Osteocyte (in vitro differentiated cells): ENCODE measurements around the gene FZR1. TPM values are rescaled to one million over a fixed set of nuclear protein-coding genes. Genes with fewer than 3 reads are reported as not detected.

Experiments
- DNase-seq: peaks from one replicate; pipeline ENCODE4 v3.0.0; 2021; ENCODE audit warnings: mixed read lengths; ENCODE audit not compliant: unreplicated experiment; ENCODE audit errors: extremely low spot score
- H3K27ac Mint-ChIP-seq: one replicate; pipeline ENCODE4 v1.8.0; 2021; ENCODE audit warnings: mild to moderate bottlenecking, mixed read lengths; ENCODE audit not compliant: unreplicated experiment
- H3K27me3 Mint-ChIP-seq: one replicate; pipeline ENCODE4 v1.8.0; 2021; ENCODE audit warnings: mixed read lengths; ENCODE audit not compliant: unreplicated experiment
- H3K36me3 Mint-ChIP-seq: one replicate; pipeline ENCODE4 v1.8.0; 2021; ENCODE audit warnings: mixed read lengths; ENCODE audit not compliant: unreplicated experiment
- H3K4me1 Mint-ChIP-seq: one replicate; pipeline ENCODE4 v1.8.0; 2021; ENCODE audit warnings: mixed read lengths; ENCODE audit not compliant: unreplicated experiment
- H3K4me3 Mint-ChIP-seq: one replicate; pipeline ENCODE4 v1.8.0; 2021; ENCODE audit warnings: mild to moderate bottlenecking, moderate library complexity, mixed read lengths; ENCODE audit not compliant: unreplicated experiment
- H3K9me3 Mint-ChIP-seq: one replicate; pipeline ENCODE4 v1.8.0; 2021; ENCODE audit warnings: mixed read lengths; ENCODE audit not compliant: unreplicated experiment
- total RNA-seq: library from RNA; stranded (reverse); gene quantifications from 2 replicates; pipeline ENCODE4 v1.2.1, GENCODE V29; 2021
- TF ChIP-seq, protein P1 (sequence below): fragments of 200-600 bp; sonication (generic); IDR thresholded peaks from 2 replicates; pipeline ENCODE4 v1.5.0; 2021; ENCODE audit warnings: antibody characterized with exemption, mild to moderate bottlenecking, moderate library complexity

The FZR1 gene
- total RNA-seq, 1 donor from 2014 or later = 45.3 TPM

DNA sequence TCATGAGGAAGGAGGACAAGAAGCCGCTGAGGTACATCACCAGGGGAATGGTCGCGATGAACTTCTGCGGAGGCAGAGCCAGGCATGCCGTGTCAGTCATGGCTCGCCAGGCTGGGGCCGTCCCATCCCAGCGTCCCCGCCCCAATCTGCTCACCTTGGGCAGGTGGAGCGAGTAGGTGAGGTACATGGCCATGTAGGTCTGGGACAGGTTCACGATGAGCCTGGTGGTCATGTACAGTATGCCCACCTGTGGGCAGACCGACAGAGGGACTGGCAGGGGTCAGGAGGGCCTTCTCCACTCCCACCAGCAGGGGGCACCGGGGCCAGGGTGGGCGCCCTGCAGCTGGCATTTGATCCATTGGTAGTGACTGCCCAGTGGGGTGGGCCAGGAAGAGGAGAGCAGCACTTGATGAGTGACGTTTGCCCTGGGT lies 41.2 kb downstream of the FZR1 start:
- peaks cover 4% of the 10 kb centered on the region for H3K36me3 Mint-ChIP-seq
- no peak overlapping the region for H3K4me3 Mint-ChIP-seq
- no peaks in the 10 kb centered on the region for H3K9me3 Mint-ChIP-seq
- H3K4me1 Mint-ChIP-seq = peaks cover 14% of the 10 kb centered on the region
- H3K27me3 Mint-ChIP-seq = no peaks in the 10 kb centered on the region
- TF ChIP-seq, protein P1, sequence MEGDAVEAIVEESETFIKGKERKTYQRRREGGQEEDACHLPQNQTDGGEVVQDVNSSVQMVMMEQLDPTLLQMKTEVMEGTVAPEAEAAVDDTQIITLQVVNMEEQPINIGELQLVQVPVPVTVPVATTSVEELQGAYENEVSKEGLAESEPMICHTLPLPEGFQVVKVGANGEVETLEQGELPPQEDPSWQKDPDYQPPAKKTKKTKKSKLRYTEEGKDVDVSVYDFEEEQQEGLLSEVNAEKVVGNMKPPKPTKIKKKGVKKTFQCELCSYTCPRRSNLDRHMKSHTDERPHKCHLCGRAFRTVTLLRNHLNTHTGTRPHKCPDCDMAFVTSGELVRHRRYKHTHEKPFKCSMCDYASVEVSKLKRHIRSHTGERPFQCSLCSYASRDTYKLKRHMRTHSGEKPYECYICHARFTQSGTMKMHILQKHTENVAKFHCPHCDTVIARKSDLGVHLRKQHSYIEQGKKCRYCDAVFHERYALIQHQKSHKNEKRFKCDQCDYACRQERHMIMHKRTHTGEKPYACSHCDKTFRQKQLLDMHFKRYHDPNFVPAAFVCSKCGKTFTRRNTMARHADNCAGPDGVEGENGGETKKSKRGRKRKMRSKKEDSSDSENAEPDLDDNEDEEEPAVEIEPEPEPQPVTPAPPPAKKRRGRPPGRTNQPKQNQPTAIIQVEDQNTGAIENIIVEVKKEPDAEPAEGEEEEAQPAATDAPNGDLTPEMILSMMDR = peak; percentile 51
- no peak overlapping the region for H3K27ac Mint-ChIP-seq
- DNase-seq = no peak

DNA sequence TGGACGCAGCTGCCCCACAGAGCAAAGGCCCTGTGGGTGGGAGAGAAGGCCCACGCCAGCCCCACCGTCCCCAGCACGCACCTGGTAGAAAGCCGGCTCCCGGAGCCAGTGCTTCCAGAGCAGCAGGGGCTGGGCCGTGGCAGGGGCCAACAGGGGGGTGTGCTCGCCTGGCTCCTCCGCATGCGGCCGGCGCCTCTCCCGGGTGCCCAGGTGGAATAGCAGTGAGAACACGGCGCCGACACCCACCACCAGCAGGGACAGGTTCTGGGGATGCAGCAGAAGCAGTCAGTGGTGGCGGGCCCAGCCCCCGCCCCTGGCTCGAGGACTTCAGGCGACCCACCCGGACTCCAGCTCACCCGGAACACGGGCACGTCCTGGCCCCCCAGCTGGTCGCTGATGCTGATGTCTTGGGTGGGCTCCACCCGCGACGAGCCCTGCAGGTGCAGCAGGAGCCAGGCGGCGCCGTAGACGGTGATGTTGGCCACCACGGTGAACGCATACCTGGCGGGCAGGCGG lies 41.7 kb downstream of the FZR1 start:
- H3K27ac Mint-ChIP-seq = no peak overlapping the region

DNA sequence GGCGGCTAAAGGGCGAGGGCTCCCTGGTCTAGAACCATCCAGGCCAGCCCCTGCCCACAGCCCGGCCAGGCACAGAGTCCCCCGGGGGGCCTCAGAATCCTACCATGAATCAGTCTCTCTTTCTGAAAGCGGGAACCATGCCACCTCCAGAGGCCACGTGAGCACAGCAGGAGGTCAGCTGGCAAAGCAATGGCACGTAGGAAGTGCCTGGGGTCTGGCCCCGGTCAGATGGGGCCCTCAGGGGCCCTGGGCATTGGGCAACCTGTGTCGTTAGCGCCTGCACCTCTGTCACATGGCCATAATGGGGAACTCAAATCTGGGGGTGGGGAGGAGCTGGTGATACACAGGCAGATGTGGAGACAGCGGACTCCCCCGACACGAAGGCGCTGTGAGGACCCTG lies 42.5 kb downstream of the FZR1 start:
- DNase-seq = no peak
- TF ChIP-seq, protein P1 = no peak
- peaks cover 21% of the 10 kb centered on the region for H3K4me1 Mint-ChIP-seq
- H3K4me3 Mint-ChIP-seq = no peak overlapping the region
- peaks cover 4% of the 10 kb centered on the region for H3K36me3 Mint-ChIP-seq
- no peaks in the 10 kb centered on the region for H3K27me3 Mint-ChIP-seq
- H3K27ac Mint-ChIP-seq = no peak overlapping the region
- H3K9me3 Mint-ChIP-seq = no peaks in the 10 kb centered on the region

More for the DNA sequence above, 41.7 kb downstream of the FZR1 start:
- Mint-ChIP-seq H3K4me3 (no peak overlapping the region), H3K36me3 (peaks cover 4% of the 10 kb centered on the region), H3K4me1 (peaks cover 16% of the 10 kb centered on the region), H3K27me3 (no peaks in the 10 kb centered on the region), H3K9me3 (no peaks in the 10 kb centered on the region)
- TF ChIP-seq, protein P1 = no peak
- DNase-seq = no peak

DNA sequence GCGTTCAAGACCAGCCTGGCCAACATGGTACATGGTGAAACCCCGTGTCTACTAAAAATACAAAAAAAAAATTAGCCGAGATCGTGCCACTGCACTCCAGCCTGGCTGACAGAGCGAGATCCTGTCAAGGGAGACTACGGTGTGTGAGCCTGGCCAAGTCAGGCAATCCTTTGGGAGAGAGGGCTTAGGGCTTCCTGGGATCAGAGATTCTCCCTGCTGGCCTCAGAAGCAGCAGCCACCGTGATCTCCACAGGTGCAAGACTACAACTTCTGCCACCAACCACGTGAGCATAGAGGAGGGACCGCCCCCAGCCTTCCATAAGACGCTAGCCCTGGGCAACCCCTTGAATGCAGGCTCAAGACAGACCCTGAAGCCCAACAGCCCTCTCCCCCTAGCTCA lies 43.7 kb downstream of the FZR1 start:
- no peaks in the 10 kb centered on the region for H3K27me3 Mint-ChIP-seq
- H3K4me3 Mint-ChIP-seq = no peak overlapping the region
- TF ChIP-seq, protein P1 = no peak
- DNase-seq = no peak
- peaks cover 4% of the 10 kb centered on the region for H3K36me3 Mint-ChIP-seq
- no peak overlapping the region for H3K27ac Mint-ChIP-seq
- H3K4me1 Mint-ChIP-seq = peaks cover 27% of the 10 kb centered on the region
- H3K9me3 Mint-ChIP-seq = no peaks in the 10 kb centered on the region

DNA sequence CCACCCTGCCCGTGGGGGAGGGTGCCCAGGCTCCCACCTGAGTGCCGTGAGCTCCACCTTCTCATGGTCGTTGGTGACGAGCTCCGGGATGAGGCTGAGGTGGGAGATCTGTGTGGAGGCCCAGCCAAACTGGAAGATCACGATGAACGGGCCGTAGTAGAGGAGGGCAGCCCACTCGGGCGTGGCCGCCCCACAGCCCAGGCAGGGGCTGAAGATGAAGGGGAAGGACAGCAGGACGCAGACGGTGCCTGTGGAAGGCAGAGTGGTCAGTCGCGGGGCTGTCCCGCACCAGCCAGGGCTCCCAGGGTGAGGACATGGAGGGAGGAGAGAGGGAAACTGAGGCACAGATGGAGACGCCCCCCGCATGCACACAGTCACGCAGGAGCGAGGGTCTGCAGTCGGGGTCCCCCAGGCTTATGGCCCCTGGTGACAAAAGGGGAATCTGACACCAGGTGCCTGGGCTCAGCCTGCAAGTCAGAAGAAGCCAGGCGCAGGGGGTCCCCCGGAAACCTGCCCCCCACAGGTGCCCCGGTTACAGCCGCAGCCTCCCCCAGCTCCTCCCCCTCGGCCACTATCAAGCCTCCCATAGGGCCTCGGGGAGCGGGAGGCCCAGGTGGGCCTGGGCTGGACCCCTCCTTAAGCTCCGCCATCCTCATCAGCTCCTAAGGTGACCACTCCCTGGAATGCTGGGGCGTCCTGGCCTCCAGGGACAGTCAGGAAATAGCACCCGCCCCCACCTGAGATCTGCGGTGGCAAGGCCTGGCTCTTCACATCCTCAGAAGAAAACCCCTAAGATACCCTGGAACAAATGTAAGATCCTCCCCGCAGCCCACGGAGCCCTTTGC lies 45.1 kb downstream of the FZR1 start:
- Mint-ChIP-seq H3K4me3 (no peak overlapping the region), H3K27ac (no peak overlapping the region), H3K9me3 (no peaks in the 10 kb centered on the region), H3K27me3 (no peaks in the 10 kb centered on the region), H3K4me1 (peaks cover 36% of the 10 kb centered on the region), H3K36me3 (no peaks in the 10 kb centered on the region)
- no peak for DNase-seq
- TF ChIP-seq, protein P1 = no peak
